HG03097 (cell line): ENCODE measurements around the gene RHOT1.
"Not testable (repeated sequence)": the region's sequence is repeated elsewhere in the genome, so short reads cannot be mapped to it uniquely, and the experiment has no call there.

Source experiments
- ATAC-seq: cut with Tn5 transposase; IDR thresholded peaks from one replicate; pipeline ENCODE4 v1.9.1; 2021; ENCODE audit not compliant: unreplicated experiment, low FRiP score

The RHOT1 gene

GRCh38 chr17:32158870-32159585 lies 16.7 kb downstream of the RHOT1 start:
- ATAC-seq, result no peak

- no peak for ATAC-seq
Measured at GRCh38 chr17:32159586-32160438, 17.5 kb downstream of the RHOT1 start.

- no peak for ATAC-seq
Measured at GRCh38 chr17:32160526-32160925, 18.2 kb downstream of the RHOT1 start.

- ATAC-seq, result no peak
Measured at GRCh38 chr17:32161029-32161428, 18.7 kb downstream of the RHOT1 start.

GRCh38 chr17:32161506-32162365 lies 19.4 kb downstream of the RHOT1 start:
- ATAC-seq, result no peak

GRCh38 chr17:32174889-32175288 lies 32.6 kb downstream of the RHOT1 start:
- no peak for ATAC-seq

- ATAC-seq, result not testable (repeated sequence)
Measured at GRCh38 chr17:32178679-32179078, 36.4 kb downstream of the RHOT1 start.

GRCh38 chr17:32179103-32179502 lies 36.8 kb downstream of the RHOT1 start:
- ATAC-seq, result not testable (repeated sequence)

GRCh38 chr17:32179526-32179925 lies 37.2 kb downstream of the RHOT1 start:
- not testable (repeated sequence) for ATAC-seq

- not testable (repeated sequence) for ATAC-seq
Measured at GRCh38 chr17:32180262-32180661, 38.0 kb downstream of the RHOT1 start.

GRCh38 chr17:32185875-32186274 lies 43.6 kb downstream of the RHOT1 start:
- ATAC-seq, result no peak

GRCh38 chr17:32187271-32187670 lies 45.0 kb downstream of the RHOT1 start:
- no peak for ATAC-seq

GRCh38 chr17:32189343-32189742 lies 47.0 kb downstream of the RHOT1 start:
- no peak for ATAC-seq

- ATAC-seq, result no peak
Measured at GRCh38 chr17:32191306-32191705, 49.0 kb downstream of the RHOT1 start.

- ATAC-seq, result no peak
Measured at GRCh38 chr17:32192379-32192778, 50.1 kb downstream of the RHOT1 start.

- ATAC-seq, result no peak
Measured at GRCh38 chr17:32197987-32198386, 55.7 kb downstream of the RHOT1 start.

- no peak for ATAC-seq
Measured at GRCh38 chr17:32206861-32207260, 64.6 kb downstream of the RHOT1 start.

- no peak for ATAC-seq
Measured at GRCh38 chr17:32208436-32208835, 66.1 kb downstream of the RHOT1 start.

GRCh38 chr17:32209608-32210007 lies 67.3 kb downstream of the RHOT1 start:
- ATAC-seq, result no peak

GRCh38 chr17:32211671-32212070 lies 69.4 kb downstream of the RHOT1 start:
- ATAC-seq, result no peak

GRCh38 chr17:32215696-32216095 lies 73.4 kb downstream of the RHOT1 start:
- no peak for ATAC-seq
